Loucy (cell line): ENCODE results near the gene ADAM23.

ENCODE experiments used
- H2AFZ ChIP-seq: fragments of 200-600 bp; sonication (generic); 2 replicates; pipeline ENCODE4 v1.6.0; 2016; ENCODE audit warnings: antibody characterized with exemption, mild to moderate bottlenecking, low read length, moderate library complexity
- H3F3A ChIP-seq: fragments of 200-600 bp; 2 replicates; pipeline ENCODE4 v1.6.0; 2016; ENCODE audit warnings: antibody characterized with exemption, low read depth, mild to moderate bottlenecking
- H3K27me3 ChIP-seq: fragments of 200-600 bp; sonication (generic); 2 replicates; pipeline ENCODE4 v1.6.1; 2014; ENCODE audit warnings: low read length, mild to moderate bottlenecking; ENCODE audit not compliant: insufficient read depth, poor library complexity, severe bottlenecking
- H3K36me3 ChIP-seq: fragments of 200-600 bp; sonication (generic); 2 replicates; pipeline ENCODE4 v1.6.1; 2016; ENCODE audit warnings: low read length; ENCODE audit not compliant: insufficient read depth
- H3K4me1 ChIP-seq: fragments of 200-600 bp; sonication (generic); 2 replicates; pipeline ENCODE4 v1.5.1; 2014; ENCODE audit warnings: low read length, mild to moderate bottlenecking; ENCODE audit not compliant: insufficient read depth, poor library complexity, severe bottlenecking
- H3K4me2 ChIP-seq: fragments of 200-600 bp; sonication (generic); 2 replicates; pipeline ENCODE4 v1.6.0; 2014; ENCODE audit warnings: antibody characterized with exemption, low read length, low read depth, mild to moderate bottlenecking; ENCODE audit not compliant: poor library complexity, severe bottlenecking
- H3K4me3 ChIP-seq: fragments of 200-600 bp; sonication (generic); 2 replicates; pipeline ENCODE4 v1.5.1; 2014; ENCODE audit warnings: low read length, mild to moderate bottlenecking, mixed read lengths; ENCODE audit not compliant: poor library complexity, severe bottlenecking
- H3K79me2 ChIP-seq: fragments of 200-600 bp; sonication (generic); 2 replicates; pipeline ENCODE4 v1.6.1; 2014; ENCODE audit warnings: low read length; ENCODE audit not compliant: insufficient read depth
- H3K9ac ChIP-seq: fragments of 200-600 bp; sonication (generic); 2 replicates; pipeline ENCODE4 v1.6.0; 2014; ENCODE audit warnings: mild to moderate bottlenecking, low read depth, low read length, moderate library complexity; ENCODE audit not compliant: poor library complexity, severe bottlenecking
- H3K9me2 ChIP-seq: fragments of 200-600 bp; sonication (generic); replicated peaks from 2 replicates; pipeline ENCODE4 v1.6.1; 2016; ENCODE audit warnings: low read depth, low read length, mixed read lengths
- H3K9me3 ChIP-seq: fragments of 200-600 bp; sonication (generic); 2 replicates; pipeline ENCODE4 v1.6.1; 2014; ENCODE audit warnings: mild to moderate bottlenecking, antibody characterized with exemption, low read length, low read depth; ENCODE audit not compliant: insufficient read depth
- H4K20me1 ChIP-seq: fragments of 200-600 bp; sonication (generic); 2 replicates; pipeline ENCODE4 v1.6.0; 2014; ENCODE audit warnings: antibody characterized with exemption, low read length, mild to moderate bottlenecking; ENCODE audit not compliant: insufficient read depth, poor library complexity, severe bottlenecking
- CTCF ChIP-seq: fragments of 200-600 bp; sonication (generic); conservative IDR thresholded peaks from 2 replicates; pipeline ENCODE4 v1.5.1; 2014; ENCODE audit warnings: mild to moderate bottlenecking, antibody characterized with exemption, low read length
- EZH2phosphoT487 ChIP-seq: fragments of 200-600 bp; IDR thresholded peaks from 2 replicates; pipeline ENCODE4 v1.6.1; 2018; ENCODE audit warnings: antibody characterized with exemption, mild to moderate bottlenecking, moderate library complexity, borderline replicate concordance

The ADAM23 gene

GRCh38 chr2:206477296-206477695 is 34.0 kb downstream of the ADAM23 start:
- no peaks in the 10 kb centered on the region for H3K4me1 ChIP-seq
- TF ChIP-seq CTCF (no peak), EZH2phosphoT487 (no peak)
- H3K4me3 ChIP-seq, result no peak overlapping the region
- H3K79me2 ChIP-seq, result no peaks in the 10 kb centered on the region
- H4K20me1 ChIP-seq, result no peaks in the 10 kb centered on the region
- H3K9me2 ChIP-seq, result no peaks in the 10 kb centered on the region
- no peaks in the 10 kb centered on the region for H3F3A ChIP-seq
- no peak overlapping the region for H3K4me2 ChIP-seq
- no peaks in the 10 kb centered on the region for H3K27me3 ChIP-seq
- H2AFZ ChIP-seq, result no peak overlapping the region
- no peaks in the 10 kb centered on the region for H3K36me3 ChIP-seq
- no peaks in the 10 kb centered on the region for H3K9me3 ChIP-seq
- no peak overlapping the region for H3K9ac ChIP-seq

- Histone ChIP-seq H3K9me2 (no peaks in the 10 kb centered on the region), H3K79me2 (no peaks in the 10 kb centered on the region), H3F3A (no peaks in the 10 kb centered on the region), H3K9me3 (no peaks in the 10 kb centered on the region), H3K4me2 (no peak overlapping the region), H2AFZ (no peak overlapping the region), H3K4me1 (no peaks in the 10 kb centered on the region), H3K27me3 (no peaks in the 10 kb centered on the region), H4K20me1 (no peaks in the 10 kb centered on the region), H3K36me3 (no peaks in the 10 kb centered on the region), H3K4me3 (no peak overlapping the region), H3K9ac (no peak overlapping the region)
- no peak for TF ChIP-seq CTCF
- TF ChIP-seq EZH2phosphoT487, result no peak
These were observed 35.0 kb downstream of the ADAM23 start for GRCh38 chr2:206478340-206478739.

DNA sequence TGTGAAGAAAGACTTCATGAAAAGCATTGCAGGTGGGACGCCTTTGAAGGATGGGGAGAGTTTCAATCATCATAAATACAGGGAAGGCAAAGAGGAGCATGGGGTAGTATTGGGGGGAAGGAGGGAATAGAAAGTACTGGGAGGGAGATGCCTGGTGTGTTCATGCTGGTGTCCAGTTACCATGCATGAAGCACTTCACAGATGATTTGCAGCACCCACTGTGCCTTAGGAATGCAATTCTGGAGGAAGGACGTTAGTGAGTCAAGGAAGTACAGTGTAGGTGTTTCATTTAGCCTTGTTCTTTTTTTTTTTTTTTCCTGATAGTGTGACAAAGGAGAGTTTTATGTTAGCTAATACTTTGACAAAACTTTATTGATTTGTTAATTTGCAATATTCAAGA is 36.8 kb downstream of the ADAM23 start:
- no peaks in the 10 kb centered on the region for H4K20me1 ChIP-seq
- no peaks in the 10 kb centered on the region for H3K27me3 ChIP-seq
- TF ChIP-seq EZH2phosphoT487, result no peak
- TF ChIP-seq CTCF, result no peak
- no peaks in the 10 kb centered on the region for H3F3A ChIP-seq
- H3K36me3 ChIP-seq, result no peaks in the 10 kb centered on the region
- no peak overlapping the region for H3K4me2 ChIP-seq
- H2AFZ ChIP-seq, result no peak overlapping the region
- no peak overlapping the region for H3K9ac ChIP-seq
- no peaks in the 10 kb centered on the region for H3K4me1 ChIP-seq
- no peaks in the 10 kb centered on the region for H3K9me2 ChIP-seq
- H3K4me3 ChIP-seq, result no peak overlapping the region
- no peaks in the 10 kb centered on the region for H3K9me3 ChIP-seq
- H3K79me2 ChIP-seq, result no peaks in the 10 kb centered on the region
